Skeletal muscle tissue (tissue), 4 donors: Measurements from ENCODE around the gene FOXRED1. TPM values are rescaled to one million over a fixed set of nuclear protein-coding genes. Genes with fewer than 3 reads are reported as not detected.
A peak's percentile ranks its signal among the peaks of the same experiment; 100 is the strongest.

Experiments used
- H3K27ac ChIP-seq: one replicate; pipeline ENCODE4 v1.7.0; 2013; ENCODE audit warnings: mild to moderate bottlenecking, low read depth, low read length, inconsistent platforms
- H3K27me3 ChIP-seq, 3 donors: one replicate each; pipeline ENCODE4 v1.7.0; 2013; ENCODE audit warnings: low read length in 3 of 3; ENCODE audit not compliant: control insufficient read depth in 3 of 3, insufficient read depth in 3 of 3
- H3K36me3 ChIP-seq, 3 donors: one replicate each; pipeline ENCODE4 v1.7.0; 2013; ENCODE audit warnings: low read length in 3 of 3; ENCODE audit not compliant: control insufficient read depth in 3 of 3, insufficient read depth in 3 of 3
- H3K4me1 ChIP-seq, 3 donors: one replicate each; pipeline ENCODE4 v1.7.0; 2013; ENCODE audit warnings: low read length in 3 of 3, mild to moderate bottlenecking in 3 of 3; ENCODE audit not compliant: control insufficient read depth in 3 of 3, insufficient read depth in 3 of 3
- H3K4me3 ChIP-seq, 3 donors: one replicate each; pipeline ENCODE4 v1.7.0; 2013; ENCODE audit warnings: low read length in 3 of 3
- H3K9ac ChIP-seq, 3 donors: one replicate each; pipeline ENCODE4 v1.7.0; 2013; ENCODE audit warnings: low read length in 3 of 3, mild to moderate bottlenecking in 3 of 3, moderate library complexity in 2 of 3, low read depth in 1 of 3
- H3K9me3 ChIP-seq, 3 donors: one replicate each; pipeline ENCODE4 v1.7.0; 2013; ENCODE audit warnings: low read length in 3 of 3; ENCODE audit not compliant: control insufficient read depth in 3 of 3
- total RNA-seq: library from RNA; depleted of rRNA; stranded (reverse); fragments of >200 nt; gene quantifications from one replicate; pipeline ENCODE4 v1.2.3, GENCODE V29; 2014
- donor health status: Osteomylitis.

Gene FOXRED1
- total RNA-seq, 1 donor from 2014 or later: 12.5 TPM

GRCh38 chr11:126284829-126285228, 15.9 kb downstream of the FOXRED1 start:
- Histone ChIP-seq H3K9ac (no peak overlapping the region), H3K9me3 (no peaks in the 10 kb centered on the region), H3K4me3 (no peak overlapping the region), H3K27ac (no peak overlapping the region), H3K27me3 (no peaks in the 10 kb centered on the region), H3K36me3 (peaks cover 0 to 3% (median 0%) of the 10 kb centered on the region in 3 donors), H3K4me1 (peaks cover 9 to 27% (median 17%) of the 10 kb centered on the region in 3 donors)

- Histone ChIP-seq H3K4me3 (no peak overlapping the region), H3K9ac (no peak overlapping the region), H3K9me3 (no peaks in the 10 kb centered on the region), H3K27me3 (no peaks in the 10 kb centered on the region), H3K27ac (no peak overlapping the region), H3K4me1 (peaks cover 0 to 10% (median 6%) of the 10 kb centered on the region in 3 donors), H3K36me3 (peaks cover 22 to 35% (median 26%) of the 10 kb centered on the region in 3 donors)
These were observed 19.3 kb downstream of the FOXRED1 start for GRCh38 chr11:126288237-126288636.

GRCh38 chr11:126290887-126291286, 21.9 kb downstream of the FOXRED1 start:
- Histone ChIP-seq H3K9ac (peak overlapping the region in 1 of 3 donors; percentile 16), H3K4me1 (no peaks in the 10 kb centered on the region), H3K27ac (no peak overlapping the region), H3K36me3 (peaks cover 32 to 47% (median 41%) of the 10 kb centered on the region in 3 donors), H3K9me3 (no peaks in the 10 kb centered on the region), H3K4me3 (no peak overlapping the region), H3K27me3 (no peaks in the 10 kb centered on the region)

- H3K36me3 ChIP-seq: peaks cover 32 to 47% (median 43%) of the 10 kb centered on the region in 3 donors
- H3K27me3 ChIP-seq: no peaks in the 10 kb centered on the region
These were observed 24.8 kb downstream of the FOXRED1 start for GRCh38 chr11:126293726-126294125.

GRCh38 chr11:126297004-126297403, 28.1 kb downstream of the FOXRED1 start:
- Histone ChIP-seq H3K27ac (no peak overlapping the region), H3K9me3 (no peaks in the 10 kb centered on the region), H3K27me3 (no peaks in the 10 kb centered on the region), H3K4me1 (no peaks in the 10 kb centered on the region), H3K4me3 (no peak overlapping the region), H3K36me3 (peaks cover 21 to 28% (median 26%) of the 10 kb centered on the region in 3 donors), H3K9ac (no peak overlapping the region)

More at GRCh38 chr11:126293726-126294125, 24.8 kb downstream of the FOXRED1 start:
- Histone ChIP-seq H3K4me3 (no peak overlapping the region), H3K27ac (no peak overlapping the region), H3K9me3 (no peaks in the 10 kb centered on the region), H3K9ac (no peak overlapping the region), H3K4me1 (no peaks in the 10 kb centered on the region)

- Histone ChIP-seq H3K9ac (peak within 1 kb of the TSS; percentile 90 to 95 (median 92)), H3K36me3 (peaks cover 0 to 5% (median 0%) of the 10 kb centered on the region in 3 donors), H3K9me3 (no peaks in the 10 kb centered on the region), H3K4me3 (peak within 1 kb of the TSS; percentile 98 to 100 (median 98)), H3K27me3 (no peaks in the 10 kb centered on the region), H3K27ac (peak within 1 kb of the TSS; percentile 88), H3K4me1 (peaks cover 19 to 31% (median 22%) of the 10 kb centered on the region in 3 donors)
These were observed 34.9 kb downstream of the FOXRED1 start, which contains the start of gene DCPS for GRCh38 chr11:126303623-126304456. TSS of gene DCPS (plus strand) at chr11:126304060. CDS start at chr11:126304081, 21 bp downstream.

- Histone ChIP-seq H3K27ac (peak overlapping the region; percentile 88), H3K9me3 (no peaks in the 10 kb centered on the region)
These were observed 35.6 kb downstream of the FOXRED1 start for GRCh38 chr11:126304457-126305075.

GRCh38 chr11:126305699-126306098, 36.7 kb downstream of the FOXRED1 start:
- H3K36me3 ChIP-seq: peaks cover 0 to 5% (median 5%) of the 10 kb centered on the region in 3 donors
- no peaks in the 10 kb centered on the region for H3K9me3 ChIP-seq
- no peaks in the 10 kb centered on the region for H3K27me3 ChIP-seq
- no peak overlapping the region for H3K9ac ChIP-seq
- no peak overlapping the region for H3K4me3 ChIP-seq
- peaks cover 21 to 37% (median 29%) of the 10 kb centered on the region in 3 donors for H3K4me1 ChIP-seq
- no peak overlapping the region for H3K27ac ChIP-seq

More at GRCh38 chr11:126304457-126305075, 35.6 kb downstream of the FOXRED1 start:
- Histone ChIP-seq H3K36me3 (peaks cover 0 to 5% (median 0%) of the 10 kb centered on the region in 3 donors), H3K4me1 (peaks cover 19 to 31% (median 23%) of the 10 kb centered on the region in 3 donors), H3K4me3 (peak overlapping the region; percentile 98 to 100 (median 98)), H3K27me3 (no peaks in the 10 kb centered on the region), H3K9ac (peak overlapping the region; percentile 90 to 95 (median 92))

GRCh38 chr11:126307706-126308105, 38.8 kb downstream of the FOXRED1 start:
- Histone ChIP-seq H3K27ac (peak overlapping the region; percentile 42), H3K9me3 (no peaks in the 10 kb centered on the region), H3K4me3 (no peak overlapping the region), H3K36me3 (peaks cover 0 to 7% (median 5%) of the 10 kb centered on the region in 3 donors), H3K4me1 (peaks cover 25 to 46% (median 33%) of the 10 kb centered on the region in 3 donors), H3K27me3 (no peaks in the 10 kb centered on the region), H3K9ac (peak overlapping the region in 1 of 3 donors; percentile 3)
